B cell (primary cell): ENCODE results near the gene DGCR8. TPM values are rescaled to one million over a fixed set of nuclear protein-coding genes. Genes with fewer than 3 reads are reported as not detected.
A peak's percentile ranks its signal among the peaks of the same experiment; 100 is the strongest.

Experiments
- ATAC-seq: fragments of 200-7000 bp; cut with Tn5 transposase; one replicate; pipeline ENCODE4 v1.10.0; 2021; ENCODE audit warnings: low read depth, mild to moderate bottlenecking, moderate number of reproducible peaks, moderate library complexity
- CTCF ChIA-PET: fragments of 350-600 bp; sonication (Branson Sonifier 250); formaldehyde crosslinking; loops from one replicate; lab custom pipeline; 2021; ENCODE audit warnings: antibody characterized with exemption, inconsistent platforms; lab: Charles Lee
- POLR2A ChIA-PET: fragments of 350-600 bp; sonication (Branson Sonifier 250); formaldehyde crosslinking; loops from one replicate; lab custom pipeline; 2021; ENCODE audit warnings: antibody characterized with exemption; lab: Charles Lee
- DNase-seq: peaks from one replicate; pipeline ENCODE4 v3.0.0; 2013
- H2AFZ ChIP-seq: 2 replicates; pipeline ENCODE4 v1.6.1; 2012; ENCODE audit warnings: mild to moderate bottlenecking, low read depth, low read length; ENCODE audit not compliant: insufficient read depth, poor library complexity, severe bottlenecking
- H3K27ac ChIP-seq, 2 donors: 1 replicate in 1 of 2; 2 replicates in 1 of 2; pipeline ENCODE4 v1.5.1; 2012 to 2013; ENCODE audit warnings: low read length in 2 of 2, mild to moderate bottlenecking in 2 of 2, moderate library complexity in 1 of 2
- H3K27me3 ChIP-seq, 4 experiments: fragments of 200-600 bp in 1 of 4; sonication (generic) in 1 of 4; replicated peaks in 1 of 4; 1 replicate in 2 of 4; 2 replicates in 2 of 4; pipeline versions ENCODE4 v1.6.1 to v1.7.0; 2013 to 2016; ENCODE audit warnings: low read length in 3 of 4, mild to moderate bottlenecking in 2 of 4, mixed read lengths in 1 of 4, moderate library complexity in 1 of 4; ENCODE audit not compliant: insufficient read depth in 4 of 4, control insufficient read depth in 3 of 4; ENCODE audit errors: control extremely low read depth in 1 of 4
- H3K36me3 ChIP-seq, 2 experiments: replicated peaks in 1 of 2; 1 replicate in 1 of 2; 2 replicates in 1 of 2; pipeline versions ENCODE4 v1.6.1 to v1.7.1; 2013; ENCODE audit warnings: low read length in 1 of 2; ENCODE audit not compliant: insufficient read depth in 2 of 2, control insufficient read depth in 1 of 2; ENCODE audit errors: control extremely low read depth in 1 of 2, extremely low read depth in 1 of 2
- H3K4me1 ChIP-seq, 2 donors: fragments of 200-600 bp in 1 of 2; sonication (generic) in 1 of 2; 1 replicate in 1 of 2; 2 replicates in 1 of 2; pipeline versions ENCODE4 v1.5.1 to v1.6.1; 2013 to 2017; ENCODE audit warnings: low read length in 2 of 2; ENCODE audit not compliant: control insufficient read depth in 2 of 2, insufficient read depth in 2 of 2
- H3K4me2 ChIP-seq: replicated peaks from 2 replicates; pipeline ENCODE3; 2012; ENCODE audit warnings: mild to moderate bottlenecking, low read depth, low read length; ENCODE audit not compliant: poor library complexity, severe bottlenecking
- H3K4me3 ChIP-seq, 5 experiments: fragments of 200-600 bp in 1 of 5; sonication (generic) in 1 of 5; 1 replicate in 3 of 5; 2 replicates in 2 of 5; pipeline versions ENCODE4 v1.5.1 to v1.7.0; 2011 to 2016; ENCODE audit warnings: low read length in 4 of 5, mild to moderate bottlenecking in 4 of 5, low read depth in 2 of 5, control low read depth in 1 of 5, moderate library complexity in 1 of 5; ENCODE audit not compliant: insufficient read depth in 1 of 5; ENCODE audit errors: control extremely low read depth in 1 of 5, extremely low read depth in 1 of 5
- H3K79me2 ChIP-seq: fragments of 200-600 bp; sonication (generic); one replicate; pipeline ENCODE4 v1.6.0; 2016; ENCODE audit warnings: low read length; ENCODE audit not compliant: control insufficient read depth, insufficient read depth
- H3K9ac ChIP-seq: fragments of 200-600 bp; sonication (generic); 2 replicates; pipeline ENCODE4 v1.6.1; 2017; ENCODE audit warnings: mild to moderate bottlenecking, low read length, moderate library complexity
- H3K9me3 ChIP-seq, 3 donors: one replicate each; pipeline versions ENCODE4 v1.6.1 to v1.7.1; 2013; ENCODE audit warnings: low read length in 2 of 3; ENCODE audit not compliant: control insufficient read depth in 2 of 3, insufficient read depth in 1 of 3; ENCODE audit errors: control extremely low read depth in 1 of 3
- H4K20me1 ChIP-seq: 2 replicates; pipeline ENCODE4 v1.6.0; 2012; ENCODE audit warnings: mild to moderate bottlenecking, low read length; ENCODE audit not compliant: insufficient read depth, control insufficient read depth, poor library complexity, severe bottlenecking
- H3K27ac Mint-ChIP-seq: one replicate; pipeline ENCODE4 v1.8.0; 2021; ENCODE audit warnings: mixed read lengths
- H3K27me3 Mint-ChIP-seq: one replicate; pipeline ENCODE4 v1.8.0; 2021; ENCODE audit warnings: mixed read lengths
- H3K4me1 Mint-ChIP-seq: one replicate; pipeline ENCODE4 v1.8.0; 2021; ENCODE audit warnings: mixed read lengths
- H3K4me3 Mint-ChIP-seq: one replicate; pipeline ENCODE4 v1.8.0; 2021; ENCODE audit warnings: mixed read lengths
- H3K9me3 Mint-ChIP-seq: one replicate; pipeline ENCODE4 v1.8.0; 2022; ENCODE audit warnings: mixed read lengths; ENCODE audit not compliant: insufficient read depth
- WGBS: methylation state at CpG from one replicate; pipeline ENCODE4 v1.1.5; 2013; ENCODE audit warnings: missing lambda C conversion rate; ENCODE audit not compliant: insufficient coverage; 5-methylcytosine and 5-hydroxymethylcytosine counted together
- intact Hi-C: fragments of 100-400 bp; cut with micrococcal nuclease; formaldehyde crosslinking; loops from one replicate; pipeline ENCODE4 v1.10.0; 2022
- polyA plus RNA-seq: library from polyadenylated mRNA; depleted of rRNA; stranded (reverse); fragments of >200 nt; gene quantifications from 2 replicates; pipeline ENCODE4 v1.2.3, GENCODE V29; 2012
- total RNA-seq, 2 donors: library from RNA; stranded (reverse); fragments of 120-200 nt in 1 of 2; gene quantifications; 1 replicate in 1 of 2; 2 replicates in 1 of 2; pipeline versions ENCODE4 v1.2.3 to v1.2.4, GENCODE V29; 2013 to 2022
- TF ChIP-seq, protein P1 (sequence below): fragments of 200-600 bp; IDR thresholded peaks from one replicate; pipeline ENCODE4 v1.8.0; 2022; ENCODE audit warnings: antibody characterized with exemption, mild to moderate bottlenecking

Gene DGCR8
- total and polyA plus RNA-seq, 2 donors (not counting 1 experiment from before 2014, with no cell fraction given), result 19.6 to 43.2 TPM

DNA sequence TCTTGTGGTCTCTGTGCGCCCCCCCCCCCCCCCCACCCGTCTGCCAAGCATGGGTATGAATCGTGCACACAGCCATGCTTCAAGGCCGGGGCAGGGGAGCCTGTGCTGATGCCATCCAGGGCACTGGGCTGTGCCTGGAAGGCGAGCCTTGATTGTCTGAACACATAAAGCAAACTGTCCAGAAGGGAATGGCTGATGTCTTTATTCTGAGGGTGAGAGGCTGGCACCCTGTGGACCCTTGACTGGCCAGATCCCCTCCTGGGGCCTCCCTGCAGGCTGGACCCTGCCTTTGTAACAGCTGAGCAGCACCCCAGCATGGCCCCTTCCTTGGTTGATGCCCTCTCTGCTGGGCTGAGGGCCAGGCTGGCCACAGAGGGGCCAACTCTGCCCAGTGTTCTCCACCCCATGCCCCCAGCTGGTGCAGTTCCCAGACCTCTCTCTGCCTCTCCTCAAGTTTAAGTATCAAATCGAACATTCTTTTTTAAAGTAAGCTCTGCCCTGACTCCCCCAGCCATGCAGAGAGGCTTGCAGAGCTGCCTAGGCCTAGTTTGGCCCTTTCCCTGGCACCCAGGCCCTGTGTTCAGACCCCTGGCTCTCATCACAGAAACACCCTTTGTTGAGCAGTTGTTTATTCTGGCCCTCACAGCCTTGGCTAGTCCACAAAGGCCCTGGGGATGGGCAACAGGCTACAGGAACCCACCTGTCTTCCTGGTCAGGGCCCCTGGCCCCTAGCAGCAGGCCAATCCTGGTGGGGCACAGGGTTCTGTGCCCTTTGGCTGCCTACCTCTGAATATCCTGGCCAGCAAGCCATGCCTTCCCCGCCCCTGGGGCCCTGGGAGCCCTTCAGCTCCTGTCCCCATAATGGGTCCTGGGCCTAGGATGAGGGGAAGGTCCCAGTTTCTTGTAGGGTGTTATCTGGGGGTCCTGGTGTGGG is 31.9 kb downstream of the DGCR8 start:
- no peak for DNase-seq
- H3K27ac Mint-ChIP-seq, result peak overlapping the region; percentile 50
- Histone ChIP-seq H3K4me1 (peaks cover 8 to 25% of the 10 kb centered on the region in 2 donors), H3K27ac (no peak overlapping the region), H3K36me3 (peaks cover 0 to 55% of the 10 kb centered on the region in 2 experiments), H2AFZ (no peak overlapping the region), H3K27me3 (no peaks in the 10 kb centered on the region), H4K20me1 (peaks cover 10% of the 10 kb centered on the region), H3K4me3 (no peak overlapping the region), H3K79me2 (peaks cover 20% of the 10 kb centered on the region), H3K9ac (no peak overlapping the region), H3K4me2 (no peak overlapping the region), H3K9me3 (no peaks in the 10 kb centered on the region)
- WGBS, result 70% methylated on average over 2 of the region's 7 CpGs
- no peak overlapping the region for H3K4me3 Mint-ChIP-seq
- ChIA-PET POLR2A (interaction anchor here (0.7 kb wide), 1 partner anchor 916 kb away, joined by 9 read pairs; no protein-coding TSS in a partner anchor), CTCF (interaction anchor here (0.7 to 1.9 kb wide), 6 partner anchors 8 to 341 kb away, joined by 3 to 9 read pairs (median 4); no protein-coding TSS in a partner anchor)
- intact Hi-C loops, result loop anchor here (10.0 kb wide), 1 partner anchor 743 kb away; the partner anchor contains the start of genes PI4KA and SNAP29
- H3K4me1 Mint-ChIP-seq, result peaks cover 18% of the 10 kb centered on the region
- H3K27me3 Mint-ChIP-seq, result no peaks in the 10 kb centered on the region
- no peak for ATAC-seq
- no peaks in the 10 kb centered on the region for H3K9me3 Mint-ChIP-seq
- TF ChIP-seq, protein P1, sequence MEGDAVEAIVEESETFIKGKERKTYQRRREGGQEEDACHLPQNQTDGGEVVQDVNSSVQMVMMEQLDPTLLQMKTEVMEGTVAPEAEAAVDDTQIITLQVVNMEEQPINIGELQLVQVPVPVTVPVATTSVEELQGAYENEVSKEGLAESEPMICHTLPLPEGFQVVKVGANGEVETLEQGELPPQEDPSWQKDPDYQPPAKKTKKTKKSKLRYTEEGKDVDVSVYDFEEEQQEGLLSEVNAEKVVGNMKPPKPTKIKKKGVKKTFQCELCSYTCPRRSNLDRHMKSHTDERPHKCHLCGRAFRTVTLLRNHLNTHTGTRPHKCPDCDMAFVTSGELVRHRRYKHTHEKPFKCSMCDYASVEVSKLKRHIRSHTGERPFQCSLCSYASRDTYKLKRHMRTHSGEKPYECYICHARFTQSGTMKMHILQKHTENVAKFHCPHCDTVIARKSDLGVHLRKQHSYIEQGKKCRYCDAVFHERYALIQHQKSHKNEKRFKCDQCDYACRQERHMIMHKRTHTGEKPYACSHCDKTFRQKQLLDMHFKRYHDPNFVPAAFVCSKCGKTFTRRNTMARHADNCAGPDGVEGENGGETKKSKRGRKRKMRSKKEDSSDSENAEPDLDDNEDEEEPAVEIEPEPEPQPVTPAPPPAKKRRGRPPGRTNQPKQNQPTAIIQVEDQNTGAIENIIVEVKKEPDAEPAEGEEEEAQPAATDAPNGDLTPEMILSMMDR, result no peak
